ENCODE measurements around the gene CELF1.

Gene CELF1

DNA sequence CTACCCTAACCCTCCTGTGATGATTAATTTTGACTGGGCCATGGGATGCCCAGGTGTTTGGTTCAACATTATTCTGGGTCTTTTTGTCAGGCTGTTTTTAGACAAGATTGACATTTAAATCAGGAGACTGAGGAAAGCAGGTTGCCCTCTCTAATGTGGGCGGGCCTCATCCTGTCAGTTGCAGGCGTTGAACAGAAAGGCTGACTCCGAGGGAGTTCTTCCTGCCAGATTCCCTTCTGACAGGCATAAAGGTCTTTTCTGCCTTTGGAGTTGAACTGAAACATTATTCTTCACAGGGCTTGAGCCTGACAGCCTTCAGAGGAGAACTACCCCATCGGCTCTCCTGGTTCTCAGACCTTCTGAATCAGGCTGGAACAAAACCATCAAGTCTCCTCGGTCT lies 122.4 kb downstream of the CELF1 start:
- H3K36me3 ChIP-seq (replicated peaks) = no peaks in the 10 kb centered on the region
- H3K27me3 ChIP-seq (ENCODE audit: low read depth) = no peaks in the 10 kb centered on the region
- no peaks in the 10 kb centered on the region for H3K9me3 ChIP-seq
- H3K4me3 ChIP-seq = no peak overlapping the region
- in situ Hi-C loops (cut with MboI; ENCODE audit: low sequenced_read_pairs) = no loop called here
- H3K4me1 ChIP-seq = no peaks in the 10 kb centered on the region
- DNase-seq (ENCODE audit: low spot score in 2 of 2) = no peak

DNA sequence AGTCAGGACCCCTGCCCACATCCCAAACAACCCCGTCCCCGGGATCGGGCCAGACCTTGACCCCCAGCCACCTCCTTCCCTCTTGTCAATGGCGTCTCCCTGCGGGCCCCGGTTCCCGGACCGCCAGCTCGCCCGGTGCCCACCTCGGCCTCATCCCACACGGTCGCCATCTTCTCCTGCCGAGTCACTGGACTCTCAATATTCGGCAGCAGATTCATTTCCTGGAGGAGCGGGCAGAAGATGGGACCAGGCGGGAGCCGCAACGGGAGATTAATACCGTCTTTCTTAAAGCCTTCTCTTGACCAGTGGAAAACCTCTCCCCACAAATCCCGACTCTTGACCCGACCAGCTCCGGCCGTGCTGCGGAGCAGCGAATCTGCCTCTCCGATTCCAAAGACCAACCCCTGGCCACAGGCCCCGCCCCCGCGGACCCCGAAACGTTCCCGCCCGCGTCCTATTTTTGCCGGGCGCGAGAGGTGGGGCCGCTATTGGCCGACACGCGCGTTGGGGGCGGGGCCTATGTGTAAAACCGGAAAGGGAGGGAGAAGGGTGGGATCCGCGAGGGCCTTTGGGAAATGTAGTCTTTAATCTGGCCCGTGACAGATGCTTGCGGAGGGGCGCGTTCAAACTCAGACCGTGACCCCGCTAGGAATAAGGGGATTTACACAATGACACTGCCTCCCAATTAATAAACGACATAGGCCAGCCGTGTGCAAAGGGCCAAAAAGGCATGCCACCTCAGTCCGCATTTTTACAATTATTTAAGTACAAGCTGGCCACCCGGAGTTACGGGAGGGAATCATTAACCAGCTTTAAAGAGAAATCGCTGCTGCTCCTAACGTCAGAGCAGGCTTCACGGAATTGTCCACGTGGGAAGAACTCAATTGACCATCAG lies 126.6 kb downstream of the CELF1 start, which contains the start of gene PSMC3:
Gene PSMC3 (minus strand): TSS at position 378 of the 895 bp plus-strand sequence. CDS start 160 bp downstream, at position 218.
- peak; percentile 98 to 99 for DNase-seq (ENCODE audit: low spot score in 2 of 2)
- Histone ChIP-seq H3K36me3 (replicated peaks) (peaks cover 40% of the 10 kb centered on the region), H3K4me1 (peaks cover 6% of the 10 kb centered on the region), H3K9me3 (no peaks in the 10 kb centered on the region), H3K27me3 (ENCODE audit: low read depth) (no peaks in the 10 kb centered on the region), H3K4me3 (peak within 1 kb of the TSS; percentile 80)
- in situ Hi-C loops (cut with MboI; ENCODE audit: low sequenced_read_pairs) = no loop called here

DNA sequence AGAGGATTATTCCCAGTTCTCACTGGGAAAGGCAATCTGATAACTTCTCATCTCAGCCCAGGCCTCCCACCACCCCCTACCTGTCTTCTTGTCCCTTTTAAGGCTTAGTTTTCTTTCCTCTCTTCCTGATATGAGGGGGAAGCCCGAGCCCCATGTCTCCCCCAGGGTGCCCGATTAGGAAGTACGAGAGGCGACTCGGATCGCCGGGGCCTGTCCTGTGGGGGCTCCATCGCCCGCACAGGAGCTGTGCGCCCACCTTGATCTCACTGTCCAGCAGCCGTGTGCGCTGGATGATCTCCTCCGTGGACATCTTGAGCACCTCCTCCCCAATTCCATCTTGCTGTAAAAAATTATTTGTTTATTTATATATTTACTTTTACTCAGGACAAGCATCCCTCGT lies 127.3 kb downstream of the CELF1 start:
- Histone ChIP-seq H3K9me3 (no peaks in the 10 kb centered on the region), H3K36me3 (replicated peaks) (peaks cover 45% of the 10 kb centered on the region), H3K4me1 (peaks cover 6% of the 10 kb centered on the region), H3K27me3 (ENCODE audit: low read depth) (no peaks in the 10 kb centered on the region), H3K4me3 (peak overlapping the region; percentile 80)
- in situ Hi-C loops (cut with MboI; ENCODE audit: low sequenced_read_pairs) = no loop called here
- no peak for DNase-seq (ENCODE audit: low spot score in 2 of 2)

DNA sequence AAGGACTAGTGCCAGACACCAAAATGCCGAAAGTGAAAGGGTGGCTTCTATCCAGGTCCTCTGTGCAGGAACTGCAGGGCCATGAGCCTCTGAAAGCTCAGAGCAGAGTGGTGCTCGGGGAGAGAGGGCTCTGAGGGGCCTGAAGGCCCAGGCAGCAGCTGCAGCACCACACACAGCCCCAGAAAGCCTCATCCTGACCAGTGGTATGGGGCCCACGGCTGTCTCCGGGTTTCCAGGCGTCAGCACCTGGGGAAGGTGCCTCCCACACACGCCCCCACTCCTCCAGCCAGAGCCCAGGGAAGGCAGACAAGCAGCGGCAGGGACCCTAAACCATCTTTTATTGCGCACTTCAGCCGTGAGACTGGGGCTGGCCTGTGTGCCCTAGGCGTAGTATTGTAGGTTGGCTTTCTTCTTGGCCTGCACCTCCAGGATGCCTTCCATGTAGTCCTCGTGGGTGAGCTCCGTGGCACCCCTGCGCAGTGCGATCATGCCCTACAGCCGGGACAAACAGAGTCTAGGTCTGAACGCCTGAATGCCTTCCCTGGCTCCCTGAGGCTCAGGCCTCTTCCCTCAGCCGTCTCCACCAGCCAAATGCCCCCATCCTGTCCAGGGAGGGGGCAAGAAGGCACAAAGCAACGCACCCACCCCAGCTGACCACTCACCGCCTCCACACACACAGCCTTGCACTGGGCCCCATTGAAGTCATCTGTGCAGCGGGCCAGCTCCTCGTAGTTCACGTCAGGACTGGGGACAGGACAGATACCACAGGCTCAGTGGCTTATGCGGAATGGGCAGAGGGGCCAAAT lies 134.3 kb downstream of the CELF1 start:
- in situ Hi-C loops (cut with MboI; ENCODE audit: low sequenced_read_pairs) = no loop called here
- DNase-seq (ENCODE audit: low spot score in 2 of 2) = no peak
- Histone ChIP-seq H3K4me3 (no peak overlapping the region), H3K9me3 (no peaks in the 10 kb centered on the region), H3K36me3 (replicated peaks) (peaks cover 91% of the 10 kb centered on the region), H3K27me3 (ENCODE audit: low read depth) (no peaks in the 10 kb centered on the region), H3K4me1 (no peaks in the 10 kb centered on the region; the same call in 1 of the 2 replicates)

DNA sequence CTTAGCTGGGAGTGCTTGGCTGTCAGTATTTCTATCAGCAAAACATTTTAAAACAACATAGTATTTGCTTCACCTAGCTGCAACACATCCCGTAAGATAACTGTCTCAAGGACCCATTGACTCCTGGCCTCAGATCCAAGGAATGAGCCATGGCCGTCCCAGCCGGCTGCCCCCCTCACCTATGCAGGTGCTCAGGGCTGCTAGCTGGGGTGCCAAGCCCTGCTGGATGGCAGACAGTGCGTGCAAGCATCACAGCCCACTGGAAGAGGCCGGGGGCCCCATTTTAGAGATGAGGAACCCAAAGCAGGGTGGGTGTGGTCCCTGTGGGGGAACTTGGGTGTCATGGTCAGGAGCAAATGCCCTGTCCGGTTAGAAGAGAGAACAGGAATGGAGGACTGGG lies 135.2 kb downstream of the CELF1 start:
- Histone ChIP-seq H3K4me3 (no peak overlapping the region), H3K36me3 (replicated peaks) (peaks cover 87% of the 10 kb centered on the region), H3K4me1 (no peaks in the 10 kb centered on the region; the same call in 1 of the 2 replicates), H3K27me3 (ENCODE audit: low read depth) (no peaks in the 10 kb centered on the region), H3K9me3 (no peaks in the 10 kb centered on the region)
- no peak for DNase-seq (ENCODE audit: low spot score in 2 of 2)
- in situ Hi-C loops (cut with MboI; ENCODE audit: low sequenced_read_pairs) = no loop called here

DNA sequence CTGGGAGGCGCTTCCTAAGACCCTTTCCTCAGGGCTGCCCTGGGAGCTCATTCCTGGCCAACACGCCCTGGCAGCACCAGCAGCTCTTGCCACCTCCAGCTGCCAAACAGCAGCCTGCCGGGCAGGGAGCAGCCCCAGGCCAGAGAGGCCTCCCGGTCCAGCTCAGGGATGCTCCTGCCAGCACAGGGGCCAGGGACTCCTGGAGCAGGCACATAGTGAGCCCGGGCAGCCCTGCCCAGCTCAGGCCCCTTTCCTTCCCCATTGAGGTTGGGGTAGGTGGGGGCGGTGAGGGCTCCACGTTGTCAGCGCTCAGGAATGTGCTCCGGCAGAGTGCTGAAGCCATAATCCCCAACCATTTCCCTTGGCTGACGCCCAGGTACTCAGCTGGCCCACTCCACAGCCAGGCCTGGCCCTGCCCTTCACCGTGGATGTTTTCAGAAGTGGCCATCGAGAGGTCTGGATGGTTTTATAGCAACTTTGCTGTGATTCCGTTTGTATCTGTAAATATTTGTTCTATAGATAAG lies 136.9 kb downstream of the CELF1 start:
- no peaks in the 10 kb centered on the region; the same call in 1 of the 2 replicates for H3K4me1 ChIP-seq
- H3K36me3 ChIP-seq (replicated peaks) = peaks cover 83% of the 10 kb centered on the region
- H3K27me3 ChIP-seq (ENCODE audit: low read depth) = no peaks in the 10 kb centered on the region
- no peaks in the 10 kb centered on the region for H3K9me3 ChIP-seq
- in situ Hi-C loops (cut with MboI; ENCODE audit: low sequenced_read_pairs) = no loop called here
- H3K4me3 ChIP-seq = no peak overlapping the region
- peak; percentile 28 to 71 for DNase-seq (ENCODE audit: low spot score in 2 of 2)
